ENCODE results near the gene INTS14. TPM values are rescaled to one million over a fixed set of nuclear protein-coding genes. Genes with fewer than 3 reads are reported as not detected.

Gene INTS14
- total RNA-seq, 3 donors from 2014 or later (not counting 1 experiment from before 2014, with no cell fraction given), result 23.5 to 33.6 (median 26.4) TPM

DNA sequence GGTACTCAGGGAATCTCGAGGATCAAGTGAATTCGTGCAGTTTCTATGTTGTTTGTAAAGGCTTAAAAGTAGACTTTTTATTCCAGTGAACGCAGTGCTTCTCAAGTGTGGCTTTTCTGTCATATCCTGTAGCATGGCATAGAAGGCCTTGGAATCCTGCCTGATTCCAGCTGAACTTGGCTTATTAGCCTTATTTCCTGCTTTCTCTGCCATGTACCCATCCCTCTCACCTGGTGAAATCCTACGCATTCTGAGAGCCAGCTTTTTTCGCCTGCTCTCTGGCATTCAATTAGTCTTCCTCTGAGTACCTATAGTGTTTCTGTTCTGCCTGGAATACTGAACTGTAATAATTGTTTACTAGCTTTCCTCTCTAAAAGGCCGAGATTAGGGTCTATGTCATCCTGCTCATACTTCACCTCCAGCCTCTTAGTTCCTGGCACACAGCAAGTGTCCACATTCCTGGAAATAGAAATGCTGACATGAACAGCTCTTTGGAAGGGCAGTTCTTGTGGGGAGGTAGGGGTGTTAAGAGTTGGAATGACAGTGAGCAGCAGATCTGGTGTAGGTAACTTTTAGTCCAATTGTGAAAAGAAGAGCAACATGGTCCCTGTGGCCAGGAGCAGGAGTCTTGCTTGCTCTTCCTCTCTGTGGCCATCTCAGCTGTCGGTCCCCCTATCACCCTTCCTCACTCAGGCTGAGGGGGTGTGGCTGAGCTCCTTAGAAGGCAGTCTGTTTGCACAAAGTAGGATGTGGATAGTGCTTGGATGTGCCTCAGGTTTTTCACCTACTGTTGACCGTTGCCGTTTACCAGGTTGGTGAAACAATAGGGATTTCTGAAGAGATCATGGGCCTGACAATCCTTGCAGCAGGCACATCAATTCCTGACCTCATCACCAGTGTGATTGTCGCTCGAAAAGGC, 41.2 kb upstream of the INTS14 start:
- no peaks in the 10 kb centered on the region for H3K9me3 ChIP-seq (ENCODE audit: control insufficient read depth, insufficient read depth, low read length)
- no peaks in the 10 kb centered on the region for H3K27me3 ChIP-seq (ENCODE audit: control insufficient read depth, insufficient read depth, low read length)
- Mint-ChIP-seq H3K9me3 (no peaks in the 10 kb centered on the region), H3K4me1 (peaks cover 0 to 6% of the 10 kb centered on the region in 2 donors), H3K27ac (peak overlapping the region; percentile 13 to 59), H3K36me3 (no peaks in the 10 kb centered on the region), H3K4me3 (no peak overlapping the region), H3K27me3 (ENCODE audit: low read depth in 2 of 2) (no peaks in the 10 kb centered on the region)
- DNase-seq, result no peak
- no peak overlapping the region for H3K4me3 ChIP-seq (ENCODE audit: low read length)
- H3K36me3 ChIP-seq (ENCODE audit: control insufficient read depth, insufficient read depth, low read length), result peaks cover 33% of the 10 kb centered on the region
- no peak overlapping the region for H3K27ac ChIP-seq (ENCODE audit: low read length)
- 91% methylated on average over 10 of the region's 11 CpGs for WGBS (ENCODE audit: insufficient coverage)
- intact Hi-C loops (cut with micrococcal nuclease), result no loop called here
- no peak for TF ChIP-seq CTCF (IDR thresholded peaks at IDR 0.05)
- H3K4me1 ChIP-seq (ENCODE audit: control insufficient read depth, insufficient read depth, low read length), result no peaks in the 10 kb centered on the region
- ATAC-seq, result no peak

GRCh38 chr15:65651042-65651322, 40.1 kb upstream of the INTS14 start:
- H3K36me3 Mint-ChIP-seq, result no peaks in the 10 kb centered on the region
- H3K27me3 ChIP-seq (ENCODE audit: control insufficient read depth, insufficient read depth, low read length), result no peaks in the 10 kb centered on the region
- H3K27ac ChIP-seq (ENCODE audit: low read length), result no peak overlapping the region
- intact Hi-C loops (cut with micrococcal nuclease), result no loop called here
- H3K4me3 Mint-ChIP-seq, result no peak overlapping the region
- no peaks in the 10 kb centered on the region for H3K27me3 Mint-ChIP-seq (ENCODE audit: low read depth in 2 of 2)
- 100% methylated on average over 1 of the region's 1 CpG for WGBS (ENCODE audit: insufficient coverage)
- no peaks in the 10 kb centered on the region for H3K4me1 ChIP-seq (ENCODE audit: control insufficient read depth, insufficient read depth, low read length)
- H3K4me3 ChIP-seq (ENCODE audit: low read length), result no peak overlapping the region
- H3K9me3 Mint-ChIP-seq, result no peaks in the 10 kb centered on the region
- peaks cover 0 to 6% of the 10 kb centered on the region in 2 donors for H3K4me1 Mint-ChIP-seq
- DNase-seq (no peak), ATAC-seq (no peak)
- peaks cover 31% of the 10 kb centered on the region for H3K36me3 ChIP-seq (ENCODE audit: control insufficient read depth, insufficient read depth, low read length)
- H3K27ac Mint-ChIP-seq, result peak overlapping the region; percentile 13 to 47
- no peak for TF ChIP-seq CTCF (IDR thresholded peaks at IDR 0.05)
- no peaks in the 10 kb centered on the region for H3K9me3 ChIP-seq (ENCODE audit: control insufficient read depth, insufficient read depth, low read length)

DNA sequence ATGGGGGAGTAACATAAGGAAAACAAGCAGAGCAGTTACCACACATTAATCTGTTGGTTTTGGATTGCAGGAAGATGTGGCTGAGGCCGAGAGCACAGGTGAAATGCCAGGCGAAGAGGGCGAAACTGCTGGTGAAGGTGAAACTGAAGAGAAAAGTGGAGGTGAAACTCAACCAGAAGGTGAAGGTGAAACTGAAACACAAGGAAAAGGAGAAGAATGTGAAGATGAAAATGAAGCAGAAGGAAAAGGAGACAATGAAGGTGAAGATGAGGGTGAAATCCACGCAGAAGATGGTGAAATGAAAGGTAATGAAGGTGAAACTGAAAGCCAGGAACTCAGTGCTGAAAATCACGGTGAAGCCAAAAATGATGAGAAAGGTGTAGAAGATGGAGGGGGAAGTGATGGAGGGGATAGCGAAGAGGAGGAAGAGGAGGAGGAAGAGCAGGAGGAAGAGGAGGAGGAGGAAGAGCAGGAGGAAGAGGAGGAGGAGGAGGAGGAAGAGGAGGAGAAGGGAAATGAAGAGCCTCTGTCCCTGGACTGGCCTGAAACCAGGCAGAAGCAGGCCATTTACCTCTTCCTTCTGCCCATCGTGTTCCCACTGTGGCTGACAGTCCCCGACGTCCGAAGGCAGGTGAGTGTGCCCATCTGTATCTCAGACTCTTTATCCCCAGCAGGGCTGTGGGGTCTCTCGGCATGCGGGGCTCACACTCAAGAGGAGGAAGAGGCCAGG, 39.5 kb upstream of the INTS14 start:
- H3K27me3 Mint-ChIP-seq (ENCODE audit: low read depth in 2 of 2), result no peaks in the 10 kb centered on the region
- no peaks in the 10 kb centered on the region for H3K36me3 Mint-ChIP-seq
- Histone ChIP-seq H3K4me1 (ENCODE audit: control insufficient read depth, insufficient read depth, low read length) (no peaks in the 10 kb centered on the region), H3K27me3 (ENCODE audit: control insufficient read depth, insufficient read depth, low read length) (no peaks in the 10 kb centered on the region), H3K9me3 (ENCODE audit: control insufficient read depth, insufficient read depth, low read length) (no peaks in the 10 kb centered on the region), H3K27ac (ENCODE audit: low read length) (no peak overlapping the region), H3K36me3 (ENCODE audit: control insufficient read depth, insufficient read depth, low read length) (peaks cover 26% of the 10 kb centered on the region), H3K4me3 (ENCODE audit: low read length) (no peak overlapping the region)
- H3K4me3 Mint-ChIP-seq, result no peak overlapping the region
- H3K9me3 Mint-ChIP-seq, result no peaks in the 10 kb centered on the region
- intact Hi-C loops (cut with micrococcal nuclease), result no loop called here
- WGBS (ENCODE audit: insufficient coverage), result 90% methylated on average over 12 of the region's 12 CpGs
- DNase-seq (no peak), ATAC-seq (no peak)
- H3K27ac Mint-ChIP-seq, result peak overlapping the region; percentile 13 to 47
- H3K4me1 Mint-ChIP-seq, result peaks cover 0 to 6% of the 10 kb centered on the region in 2 donors
- no peak for TF ChIP-seq CTCF (IDR thresholded peaks at IDR 0.05)
